NCI-H1105 treated with DMSO at 0.1 percent for 48 hours (cell line): Measurements from ENCODE around the gene S1PR2.
"Not testable (repeated sequence)": the region's sequence is repeated elsewhere in the genome, so short reads cannot be mapped to it uniquely, and the experiment has no call there.

Experiments used
- DNase-seq: peaks from one replicate; lab custom pipeline; 2025; lab: John Stamatoyannopoulos, UW

S1PR2 gene

DNA sequence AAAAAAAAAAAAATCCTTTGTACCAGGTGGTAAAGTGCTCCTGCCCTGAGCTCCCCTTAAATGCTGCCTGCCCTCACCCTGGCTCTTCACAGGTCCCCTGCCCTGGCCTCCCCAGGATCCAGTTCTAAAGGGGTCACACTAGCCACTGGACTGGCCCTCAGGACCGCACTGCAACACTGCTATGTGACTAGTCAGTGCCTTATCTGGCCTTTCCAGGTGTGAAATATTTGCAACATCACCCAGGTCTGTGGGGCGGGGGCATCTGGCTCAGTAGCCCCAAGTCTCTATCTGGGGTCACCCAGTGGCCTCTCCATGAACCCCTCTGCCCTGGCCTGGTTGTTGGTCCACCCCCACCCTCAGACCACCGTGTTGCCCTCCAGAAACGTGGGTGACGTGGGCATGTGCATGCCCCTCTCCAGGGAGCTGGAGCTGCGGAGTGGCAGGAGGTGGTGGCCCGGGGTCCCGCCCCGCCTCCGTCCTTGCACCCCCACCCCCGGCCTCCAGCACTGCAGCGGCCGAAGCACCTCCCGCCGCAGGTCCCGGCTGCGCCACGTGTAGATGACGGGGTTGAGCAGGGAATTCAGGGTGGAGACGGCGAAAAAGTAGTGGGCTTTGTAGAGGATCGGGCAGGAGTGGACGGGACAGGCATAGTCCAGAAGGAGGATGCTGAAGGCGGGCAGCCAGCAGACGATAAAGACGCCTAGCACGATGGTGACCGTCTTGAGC is 7.5 kb downstream of the S1PR2 start:
- DNase-seq = no peak

DNA sequence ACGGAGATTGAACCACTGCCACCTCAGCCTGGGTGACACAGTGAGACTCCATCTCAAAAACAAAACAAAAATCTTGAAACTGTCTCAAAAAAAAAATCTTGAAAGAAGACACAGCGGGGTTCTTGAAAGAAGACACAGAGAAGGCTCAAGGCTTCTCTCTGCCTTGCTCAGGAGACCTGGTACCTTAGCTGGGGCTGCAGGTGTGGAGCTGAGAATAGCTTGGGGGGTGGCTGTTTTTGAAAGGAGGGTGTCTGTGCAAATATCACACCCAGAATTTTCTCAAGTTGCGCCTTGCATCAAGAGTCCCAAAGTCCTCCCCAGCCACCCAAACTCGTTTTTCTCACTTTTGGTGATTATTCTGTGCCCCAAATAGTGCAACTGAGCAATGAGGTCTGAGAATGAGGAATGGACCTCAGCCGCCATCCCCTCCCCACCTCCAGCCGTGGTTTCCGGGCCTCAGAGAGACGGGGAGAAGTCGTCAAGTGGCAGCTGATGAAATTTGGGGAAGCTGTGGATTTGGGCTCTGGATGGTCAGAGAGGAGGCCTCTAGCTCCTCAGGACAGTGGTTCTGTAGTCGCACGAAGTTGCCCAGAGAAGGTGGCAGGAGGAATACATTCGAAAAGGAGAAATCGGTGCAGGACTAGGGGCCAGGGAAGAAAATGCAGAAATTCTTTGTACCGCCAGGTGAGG is 8.8 kb downstream of the S1PR2 start:
- no peak for DNase-seq

DNA sequence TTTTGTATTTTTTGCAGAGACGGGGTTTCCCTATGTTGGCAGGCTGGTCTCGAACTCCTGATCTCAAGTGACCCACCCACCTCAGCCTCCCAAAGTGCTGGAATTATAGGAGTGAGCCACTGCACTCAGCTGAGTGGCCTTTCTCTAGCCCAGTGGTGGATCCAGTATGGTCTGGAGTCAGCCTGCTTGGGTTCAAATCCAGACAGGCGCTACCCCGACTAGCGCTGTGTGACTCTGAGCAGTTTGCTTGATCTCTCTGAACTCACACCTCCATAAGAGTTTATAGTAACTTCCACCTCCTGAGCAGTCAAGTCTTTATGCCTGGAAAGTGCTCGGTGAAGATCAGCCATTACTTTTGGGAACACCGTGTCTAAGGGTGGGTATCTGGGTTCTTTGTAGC is 10.4 kb downstream of the S1PR2 start:
- DNase-seq = no peak

DNA sequence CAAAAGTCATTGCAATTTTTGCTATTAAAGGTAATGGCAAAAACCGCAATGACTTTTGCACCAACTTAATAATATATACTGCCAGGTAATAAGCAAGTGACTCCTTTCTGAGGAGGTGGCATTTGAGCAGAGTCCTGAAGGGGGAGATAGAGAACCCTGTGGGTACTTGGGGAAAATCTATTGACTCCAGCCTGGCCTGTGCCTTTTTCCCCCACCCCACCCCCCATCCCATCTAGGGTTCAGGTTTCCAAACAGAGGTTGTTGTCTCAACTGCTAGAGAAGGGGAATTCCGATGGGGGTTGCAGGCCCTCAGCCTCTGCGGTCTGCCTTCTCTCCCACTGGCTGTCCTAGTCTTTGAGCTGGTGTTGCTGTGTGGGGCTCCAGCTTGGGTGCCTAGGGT is 11.5 kb downstream of the S1PR2 start:
- no peak for DNase-seq

DNA sequence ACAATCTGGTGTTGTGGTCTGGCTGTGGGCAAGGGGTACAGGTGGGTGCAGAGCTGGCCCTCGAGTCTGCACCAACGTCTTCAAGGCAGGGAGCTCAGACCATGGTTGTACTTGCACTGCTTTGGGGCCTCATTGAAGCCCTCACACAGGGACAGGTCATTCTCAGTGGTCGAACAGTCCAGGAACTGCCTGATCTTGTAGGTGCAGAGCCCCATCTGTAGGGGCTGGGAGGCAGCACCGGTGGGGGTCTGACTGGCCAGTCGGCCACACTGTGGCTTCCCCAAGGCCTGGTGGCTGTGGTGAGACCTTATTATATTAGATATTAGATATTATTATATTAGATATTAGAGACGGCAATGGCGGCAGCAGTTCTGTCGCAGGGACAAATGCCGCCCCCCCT is 14.0 kb downstream of the S1PR2 start:
- DNase-seq = no peak

DNA sequence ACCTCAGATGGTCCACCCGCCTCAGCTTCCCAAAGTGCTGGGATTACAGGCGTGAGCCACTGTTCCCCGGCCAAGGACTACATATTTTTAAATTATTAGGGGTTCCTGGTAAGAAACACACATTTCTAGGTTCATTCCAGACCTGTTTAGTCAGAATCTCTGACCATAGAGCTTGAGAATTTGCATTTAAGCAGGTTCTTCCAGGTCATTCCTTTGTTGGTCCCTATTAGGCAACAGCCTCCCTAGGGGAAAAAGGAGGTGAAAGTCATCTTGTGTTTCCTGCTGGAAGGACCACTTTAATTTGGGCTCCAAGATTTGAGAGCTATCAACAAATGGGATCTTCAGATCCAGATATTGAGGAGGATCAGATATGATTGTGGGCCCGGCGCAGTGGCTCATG is 16.3 kb downstream of the S1PR2 start:
- DNase-seq = no peak

DNA sequence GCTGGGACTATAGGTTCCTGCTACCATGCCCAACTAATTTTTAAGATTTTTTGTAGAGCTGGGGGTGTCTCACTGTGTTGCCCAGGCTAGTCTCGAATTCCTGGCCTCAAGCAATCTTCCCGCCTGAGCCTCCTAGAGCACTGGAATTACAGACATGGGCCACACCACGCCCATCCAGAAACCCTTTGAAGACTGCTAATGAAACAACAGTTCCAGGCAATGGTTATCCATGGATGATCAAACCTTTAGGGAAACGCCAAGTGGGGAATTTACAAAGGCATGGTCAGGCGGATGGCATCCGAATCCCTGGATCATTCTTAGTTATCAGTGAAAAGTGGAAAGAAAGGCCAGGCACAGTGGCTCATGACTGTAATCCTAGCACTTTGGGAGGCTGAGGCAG is 19.4 kb downstream of the S1PR2 start:
- DNase-seq = no peak

DNA sequence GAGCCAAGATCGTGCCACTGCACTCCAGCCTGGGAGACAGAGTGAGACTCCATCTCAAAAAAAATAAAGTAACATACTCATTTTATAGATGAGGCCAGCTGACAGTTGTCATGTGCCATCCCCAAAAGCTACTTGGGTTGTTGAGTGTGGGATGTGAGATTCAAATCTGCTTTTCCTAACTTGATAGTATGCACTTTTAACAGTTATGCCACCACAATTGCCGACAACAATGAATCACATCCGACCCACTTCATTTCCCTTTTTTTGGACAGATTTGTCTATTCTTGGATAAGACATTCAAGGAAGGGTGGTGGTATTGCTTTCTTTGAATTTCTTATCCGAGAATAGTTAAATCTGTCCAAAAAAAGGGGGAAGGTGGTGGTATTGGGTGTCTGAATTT is 20.1 kb downstream of the S1PR2 start:
- no peak for DNase-seq

DNA sequence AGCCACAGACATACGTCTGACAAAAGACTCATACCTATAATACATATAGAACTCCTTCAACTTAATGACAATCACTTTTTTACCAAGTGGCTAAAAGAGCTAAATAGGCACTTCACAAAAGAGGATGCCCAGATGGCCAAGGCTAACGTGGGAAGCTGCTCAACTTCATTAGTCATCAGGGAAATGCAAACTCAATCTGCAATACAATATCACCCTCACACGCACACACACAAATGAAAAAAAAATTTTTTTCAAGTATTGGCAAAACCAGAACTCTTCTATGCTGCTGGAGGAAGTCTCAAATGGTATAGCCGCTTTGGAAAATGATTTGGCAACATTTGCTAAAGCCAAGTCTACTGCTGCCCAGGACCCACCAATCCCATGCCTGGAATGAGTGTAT is 21.8 kb downstream of the S1PR2 start:
- DNase-seq = no peak

DNA sequence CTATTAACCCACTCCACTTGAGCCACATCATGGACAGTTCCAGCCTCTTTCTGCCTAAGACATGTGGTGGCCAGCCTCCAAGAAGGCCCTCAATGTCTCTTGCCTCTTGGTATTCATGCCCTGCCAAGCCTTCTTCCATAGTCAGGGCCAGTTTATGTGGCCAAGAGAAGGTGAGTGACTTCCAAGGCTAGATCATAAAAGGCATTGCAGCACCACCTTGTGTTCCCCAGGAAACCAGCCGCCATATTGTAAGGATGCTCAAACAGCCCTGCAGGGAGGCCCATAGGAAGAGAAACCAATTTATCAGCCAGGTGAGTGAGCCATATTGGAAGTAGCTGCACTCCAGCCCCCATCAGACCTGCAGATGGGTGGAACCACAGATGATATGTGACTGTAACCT is 24.1 kb downstream of the S1PR2 start:
- DNase-seq = no peak

DNA sequence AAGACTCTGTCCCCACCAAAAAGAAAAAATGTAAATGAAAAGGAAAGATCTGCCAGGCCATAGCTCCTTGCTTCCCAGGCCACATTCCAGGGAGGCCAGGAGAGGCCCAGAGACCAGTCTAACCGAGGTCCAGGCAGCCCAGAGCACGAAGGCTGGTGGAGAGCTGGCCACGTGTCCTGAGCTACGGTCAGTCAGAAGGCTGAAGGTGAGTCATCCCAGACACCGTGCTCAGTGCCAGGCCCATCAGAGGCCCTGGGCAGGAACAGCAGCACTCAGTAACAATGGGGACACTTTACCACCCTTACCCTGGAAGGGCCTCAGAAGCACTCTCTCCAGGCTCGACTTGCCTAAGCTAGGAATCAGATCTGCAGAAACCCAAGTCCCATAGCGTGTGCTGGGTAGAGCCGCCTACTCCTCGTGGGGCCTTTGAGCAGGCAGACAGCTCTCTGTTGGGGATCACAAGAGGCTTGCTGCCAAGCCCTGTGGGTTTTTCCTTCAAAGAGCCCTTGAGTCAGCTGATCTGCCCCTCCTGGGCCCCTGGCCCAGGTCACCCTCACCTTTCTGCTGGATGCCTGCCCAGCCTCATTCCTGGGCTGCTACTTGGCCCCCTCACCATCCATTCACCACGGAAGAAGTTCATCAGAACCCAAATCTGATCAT is 24.8 kb downstream of the S1PR2 start:
- no peak for DNase-seq

DNA sequence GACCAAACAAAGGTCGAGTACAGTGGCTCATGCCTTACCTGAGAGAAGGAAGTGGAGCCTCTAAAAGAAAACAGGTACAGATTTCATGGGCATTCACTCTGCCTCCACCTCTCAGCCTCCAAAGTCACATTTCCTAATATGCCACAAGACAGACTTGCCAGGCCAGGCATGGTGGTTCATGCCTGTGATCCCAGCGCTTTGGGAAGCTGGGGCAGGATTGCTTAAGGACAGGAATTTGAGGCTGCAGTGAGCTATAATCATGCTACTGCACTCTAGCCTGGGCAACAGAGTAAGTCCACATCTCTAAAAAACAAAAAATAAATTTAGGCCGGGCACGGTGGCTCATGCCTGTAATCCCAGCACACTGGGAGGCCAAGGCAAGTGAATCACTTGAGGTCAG is 25.5 kb downstream of the S1PR2 start:
- DNase-seq = no peak

DNA sequence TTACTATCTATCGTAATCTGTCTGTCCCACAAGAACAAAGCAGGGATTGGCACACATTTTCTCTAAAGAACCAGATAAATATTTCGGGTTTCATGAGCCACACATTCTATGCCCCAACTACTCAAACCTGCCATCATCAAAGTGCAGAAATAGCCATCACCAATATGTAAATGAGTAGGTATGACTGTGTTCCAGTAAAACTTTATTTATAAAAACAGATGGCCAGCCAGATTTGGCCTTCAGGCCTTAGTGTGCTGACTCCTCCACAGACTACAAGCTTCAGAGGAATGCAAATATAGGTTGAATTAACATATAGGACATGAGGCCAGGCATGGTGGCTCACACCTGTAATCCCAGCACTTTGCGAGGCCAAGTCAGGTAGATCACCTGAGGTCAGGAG is 27.4 kb downstream of the S1PR2 start:
- no peak for DNase-seq

DNA sequence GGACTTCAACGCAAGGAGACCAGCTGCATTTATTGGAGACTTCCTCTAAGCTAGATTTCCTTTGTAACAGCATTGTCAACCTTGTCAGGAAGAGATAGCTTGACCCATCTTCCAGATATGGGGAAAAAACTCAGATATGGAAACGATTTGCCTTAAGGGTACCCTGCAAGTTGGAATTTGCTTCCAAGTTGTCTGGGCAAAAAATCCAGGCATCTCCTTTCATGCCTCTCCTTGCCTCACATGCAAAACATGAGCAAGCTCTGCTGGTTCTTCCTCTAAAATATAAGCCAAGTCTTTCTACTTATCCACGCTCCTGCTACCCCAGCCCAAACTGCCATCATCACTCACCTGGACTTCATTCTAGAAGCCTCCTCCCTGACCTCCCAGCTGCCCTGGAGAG is 30.0 kb downstream of the S1PR2 start:
- no peak for DNase-seq

DNA sequence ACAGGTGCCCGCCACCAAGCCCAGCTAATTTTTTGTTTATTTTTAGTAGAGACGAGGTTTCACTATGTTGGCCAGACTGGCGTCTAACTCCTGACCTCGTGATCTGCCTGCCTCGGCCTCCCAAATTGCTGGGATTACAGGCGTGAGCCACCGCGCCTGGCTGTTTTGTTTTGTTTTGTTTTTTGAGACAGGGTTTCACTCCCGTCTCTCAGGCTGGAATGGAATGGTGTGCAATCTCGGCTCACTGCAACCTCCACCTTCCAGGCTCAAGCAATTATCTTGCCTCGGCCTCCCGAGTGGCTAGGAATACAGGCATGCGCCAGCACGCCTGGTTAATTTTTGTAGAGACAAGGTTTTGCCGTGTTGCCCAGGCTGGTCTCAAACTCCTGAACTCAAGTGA is 31.0 kb downstream of the S1PR2 start:
- not testable (repeated sequence) for DNase-seq

DNA sequence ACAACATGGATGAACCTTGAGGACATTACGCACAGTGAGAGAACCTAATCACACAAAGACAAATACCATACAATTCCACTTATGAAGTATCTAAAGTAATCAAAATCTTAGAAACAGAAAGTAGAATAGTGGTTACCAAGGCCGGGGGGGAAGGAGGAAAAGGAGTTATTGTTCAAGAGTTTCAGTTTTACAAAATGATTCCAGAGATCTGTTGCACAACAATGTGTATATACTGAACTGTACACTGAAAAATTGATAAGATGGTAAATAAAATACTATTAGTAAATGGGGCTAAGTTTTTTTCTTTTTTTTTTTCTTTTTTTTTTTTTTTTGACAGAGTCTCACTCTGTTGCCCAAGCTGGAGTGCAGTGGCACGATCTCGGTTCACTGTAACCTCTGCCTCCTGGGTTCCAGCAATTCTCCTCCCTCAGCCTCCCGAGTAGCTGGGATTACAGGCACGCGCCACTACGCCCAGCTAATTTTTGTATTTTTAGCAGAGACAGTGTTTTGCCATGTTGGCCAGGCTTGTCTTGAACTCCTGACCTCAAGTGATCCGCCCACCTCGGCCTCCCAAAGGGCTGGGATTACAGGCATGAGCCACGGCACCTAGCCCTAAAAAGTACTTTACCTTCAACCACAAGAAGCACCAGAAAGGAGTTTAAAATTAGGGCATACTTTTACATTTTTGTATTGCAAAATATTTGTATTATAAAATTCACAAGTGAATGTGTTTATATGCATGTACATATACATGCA is 32.1 kb downstream of the S1PR2 start:
- not testable (repeated sequence) for DNase-seq

DNA sequence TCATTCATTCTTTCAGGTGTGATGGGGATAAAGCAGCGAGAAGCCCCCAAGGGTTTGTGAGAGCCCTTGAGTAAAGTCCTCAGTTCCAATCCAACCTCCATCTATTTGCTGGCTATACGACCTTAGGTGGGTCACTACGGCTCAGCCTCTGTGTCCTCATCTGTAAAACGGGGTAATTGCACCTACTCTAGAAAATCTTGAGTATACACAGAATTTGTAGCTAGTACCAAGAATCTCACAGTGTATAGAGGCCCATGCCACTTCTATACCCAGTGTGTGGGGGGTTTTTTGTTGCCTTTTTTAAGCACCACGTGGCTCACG is 36.0 kb downstream of the S1PR2 start:
- no peak for DNase-seq

DNA sequence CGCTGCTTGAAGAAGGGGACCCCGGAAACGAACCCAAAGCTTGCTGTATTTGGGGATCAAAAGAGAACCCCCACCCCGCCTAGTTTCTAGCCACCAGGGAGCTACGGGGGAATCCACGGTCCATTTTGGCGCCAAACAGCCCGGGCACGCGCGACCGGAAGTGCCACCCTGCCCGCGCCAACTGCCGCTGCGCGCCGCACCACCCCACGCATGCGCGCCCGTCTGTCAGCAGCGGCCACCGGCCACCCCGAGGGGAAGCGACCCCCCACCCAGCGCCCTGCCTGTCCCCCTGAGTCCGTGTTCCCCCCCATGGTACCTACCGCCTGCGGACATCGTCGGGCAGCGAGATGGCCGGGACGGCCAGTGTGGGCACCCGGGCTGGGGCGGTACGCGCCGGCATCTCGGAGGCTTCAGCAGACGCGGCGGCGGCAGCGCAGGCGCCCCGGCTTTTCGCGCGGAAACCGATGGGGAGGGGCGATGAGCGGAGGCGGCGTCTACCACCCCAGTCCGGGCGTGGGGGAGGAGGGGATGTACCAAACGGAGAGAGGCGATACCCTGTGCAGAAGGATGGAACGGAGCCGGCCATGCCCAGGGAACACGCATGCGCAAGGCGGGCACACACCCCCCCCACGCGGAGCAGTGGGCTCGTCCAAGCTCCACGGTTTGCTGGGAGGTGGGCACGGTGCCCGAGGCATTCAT is 36.5 kb downstream of the S1PR2 start, which contains the start of gene DNMT1:
Gene DNMT1, minus strand, starts transcription at position 454 of the 699 bp plus-strand sequence. Its CDS starts 54 bp downstream, at position 400.
- peak; percentile 97 for DNase-seq

DNA sequence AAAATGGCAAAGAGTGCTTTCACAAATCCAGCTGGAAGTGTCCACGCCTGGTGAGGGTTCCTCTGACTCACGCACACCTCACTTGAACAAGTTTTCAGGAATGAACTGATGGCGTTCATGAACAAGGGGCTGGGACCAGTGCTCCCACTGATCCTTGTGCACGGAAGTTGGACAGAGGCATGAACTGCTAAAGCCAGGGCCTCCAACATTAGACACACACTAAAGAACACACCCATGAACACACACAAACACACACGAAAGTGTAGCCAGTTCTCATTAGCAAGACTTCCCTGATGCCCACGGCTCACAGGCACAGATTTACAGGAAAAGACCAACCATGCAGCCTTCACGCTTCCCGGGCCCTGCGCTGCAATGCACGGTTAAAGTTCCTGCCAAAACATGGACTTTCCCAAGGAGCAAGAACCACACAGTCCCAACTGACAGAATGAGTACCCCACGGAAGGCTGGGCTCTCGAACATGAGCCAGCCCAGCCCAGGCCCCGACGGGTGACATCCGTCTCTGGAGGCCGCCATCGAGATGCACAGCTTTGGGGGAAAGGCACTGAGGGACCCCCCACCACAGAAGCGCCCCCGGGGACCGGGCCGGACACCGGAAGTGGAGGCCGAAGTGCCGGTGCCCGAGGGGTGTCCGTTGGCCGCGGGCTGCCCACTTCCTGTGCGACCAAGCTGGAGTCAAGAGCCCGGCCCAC is 37.2 kb downstream of the S1PR2 start:
- peak; percentile 41 for DNase-seq

DNA sequence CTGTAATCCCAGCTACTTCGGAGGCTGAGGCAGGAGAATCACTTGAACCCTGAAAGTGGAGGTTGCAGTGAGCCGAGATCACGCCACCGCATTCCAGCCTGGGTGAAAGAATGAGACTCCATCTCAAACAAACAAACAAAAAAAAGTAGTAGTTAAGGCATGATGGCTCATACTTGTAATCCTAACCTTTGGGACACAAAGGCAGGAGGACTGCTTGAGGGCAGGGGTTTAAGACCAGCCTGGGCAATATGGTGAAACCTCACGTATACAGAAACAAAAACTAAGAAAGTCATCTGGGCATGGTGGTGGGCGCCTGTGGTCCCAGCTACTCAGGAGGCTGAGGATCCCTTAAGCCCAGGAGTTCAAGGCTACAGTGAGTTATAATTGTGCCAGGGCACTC is 38.2 kb downstream of the S1PR2 start:
- DNase-seq = no peak

DNA sequence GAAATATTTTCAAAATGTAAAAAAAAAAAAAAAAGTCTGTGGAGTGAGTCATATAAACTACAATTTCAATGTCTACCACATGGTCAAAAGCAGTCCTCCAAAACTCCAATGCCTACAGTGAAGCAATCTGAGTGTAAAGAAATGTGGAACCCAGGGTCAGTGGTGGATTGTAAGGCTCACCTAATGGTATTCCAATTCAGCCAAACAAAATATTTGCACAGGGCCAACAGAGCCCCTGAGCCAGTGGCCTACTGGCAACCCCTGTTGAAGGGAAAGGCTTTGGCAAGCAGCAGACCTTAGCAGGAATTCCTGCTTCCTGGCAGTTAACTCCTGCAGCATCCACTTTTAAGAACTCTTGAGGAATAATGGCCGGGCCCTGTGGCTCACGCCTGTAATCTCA is 39.8 kb downstream of the S1PR2 start:
- no peak for DNase-seq
